Measurements from ENCODE around the gene AGPAT2.
A peak's percentile ranks its signal among the peaks of the same experiment; 100 is the strongest.
"Not testable (repeated sequence)": the region's sequence is repeated elsewhere in the genome, so short reads cannot be mapped to it uniquely, and the experiment has no call there.

The AGPAT2 gene

DNA sequence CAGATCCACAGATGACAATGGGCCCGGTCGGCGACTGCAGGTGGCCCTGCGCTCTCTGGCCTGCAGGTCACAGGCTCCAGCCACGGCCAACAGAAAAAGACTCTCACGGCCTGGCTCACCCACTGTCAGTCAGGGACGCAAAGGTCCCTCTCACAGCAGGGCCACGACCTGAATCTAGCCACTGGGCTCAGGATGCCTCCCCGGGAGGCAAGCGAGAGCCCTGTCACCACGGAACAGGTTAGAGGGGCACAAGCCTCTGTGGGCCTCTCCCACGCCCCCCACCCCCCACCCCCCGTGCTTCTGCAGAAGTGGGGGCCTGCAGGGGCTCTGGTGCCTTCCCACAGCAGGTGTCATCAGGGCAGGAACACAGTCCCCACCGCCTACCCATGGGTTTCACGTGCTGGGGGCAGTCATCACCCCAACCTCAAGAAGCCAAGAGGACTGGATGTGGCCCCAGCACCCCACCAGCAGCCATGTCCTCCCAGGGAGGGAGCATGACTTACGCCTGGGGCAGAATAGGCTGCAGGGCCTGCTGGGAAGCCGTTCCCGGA lies 41.8 kb downstream of the AGPAT2 start:
- peaks cover 8% of the 10 kb centered on the region for H3K4me1 Mint-ChIP-seq
- no peak overlapping the region for H3K27ac Mint-ChIP-seq
- H3K36me3 Mint-ChIP-seq = no peaks in the 10 kb centered on the region
- CTCF ChIA-PET = interaction anchor here (0.9 to 4.9 kb wide), 4 partner anchors 9 to 161 kb away, joined by 3 to 28 read pairs (median 4); no protein-coding TSS in a partner anchor
- H3K4me3 Mint-ChIP-seq = no peak overlapping the region
- DNase-seq = no peak
- peaks cover 89% of the 10 kb centered on the region for H3K27me3 Mint-ChIP-seq
- no peaks in the 10 kb centered on the region for H3K9me3 Mint-ChIP-seq

DNA sequence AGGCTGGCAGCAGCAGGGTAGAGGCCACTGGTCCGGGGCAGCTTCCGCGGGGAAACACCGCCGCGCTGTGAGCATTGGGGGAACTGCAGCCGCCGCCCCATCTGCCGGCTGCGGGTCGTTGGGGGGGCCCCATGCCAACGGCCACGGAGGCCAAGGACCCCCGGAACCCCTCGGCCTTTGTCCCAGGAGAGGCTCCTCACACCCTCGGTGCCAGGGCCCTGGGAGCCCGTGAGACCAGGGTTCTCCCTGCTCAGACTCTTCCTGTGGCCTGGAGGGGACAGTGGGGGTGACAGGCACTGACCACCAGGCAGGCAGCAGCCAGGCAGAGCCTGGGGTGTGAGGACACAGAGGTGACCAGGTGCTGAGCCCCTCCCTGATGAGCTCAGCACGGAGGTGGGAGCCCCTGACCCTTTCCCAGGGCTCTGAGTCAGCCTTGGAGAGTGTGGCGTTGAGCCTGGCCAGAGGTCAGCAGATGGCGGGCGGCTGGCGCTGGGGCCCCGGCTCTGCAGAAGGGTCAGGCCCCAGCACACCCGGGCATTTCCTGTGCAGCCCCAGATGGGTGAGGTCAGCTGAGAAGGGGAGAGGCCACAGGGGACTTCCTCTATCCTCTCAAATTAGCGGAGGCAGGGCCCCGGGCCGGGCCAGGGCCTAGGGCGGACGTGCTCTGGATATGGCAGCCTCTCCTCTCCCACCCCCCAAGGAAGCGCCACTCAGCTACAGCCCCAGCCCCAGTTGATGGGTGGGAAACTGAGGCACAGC lies 42.5 kb downstream of the AGPAT2 start:
- H3K4me1 Mint-ChIP-seq = peaks cover 8% of the 10 kb centered on the region
- CTCF ChIA-PET = interaction anchor here (0.9 to 4.9 kb wide), 6 partner anchors 8 to 159 kb away, joined by 3 to 28 read pairs (median 4); no protein-coding TSS in a partner anchor

GRCh38 chr9:136644343-136644592 lies 43.0 kb downstream of the AGPAT2 start:
- Mint-ChIP-seq H3K36me3 (no peaks in the 10 kb centered on the region), H3K4me1 (peaks cover 8% of the 10 kb centered on the region), H3K27ac (no peak overlapping the region), H3K27me3 (peaks cover 86% of the 10 kb centered on the region), H3K9me3 (no peaks in the 10 kb centered on the region), H3K4me3 (no peak overlapping the region)
- CTCF ChIA-PET = interaction anchor here (0.9 to 4.9 kb wide), 5 partner anchors 9 to 159 kb away, joined by 3 to 28 read pairs (median 4); no protein-coding TSS in a partner anchor
- DNase-seq = peak; percentile 87

More for the DNA sequence above, 42.5 kb downstream of the AGPAT2 start:
- Mint-ChIP-seq H3K36me3 (no peaks in the 10 kb centered on the region), H3K4me3 (no peak overlapping the region), H3K9me3 (no peaks in the 10 kb centered on the region), H3K27me3 (peaks cover 90% of the 10 kb centered on the region), H3K27ac (no peak overlapping the region)
- no peak for DNase-seq

GRCh38 chr9:136643596-136644342 lies 43.5 kb downstream of the AGPAT2 start:
- no peak for DNase-seq
- CTCF ChIA-PET = interaction anchor here (0.9 to 4.9 kb wide), 8 partner anchors 10 to 165 kb away, joined by 3 to 28 read pairs (median 3); no protein-coding TSS in a partner anchor
- Mint-ChIP-seq H3K4me1 (peaks cover 8% of the 10 kb centered on the region), H3K36me3 (no peaks in the 10 kb centered on the region), H3K4me3 (no peak overlapping the region), H3K27ac (no peak overlapping the region), H3K9me3 (no peaks in the 10 kb centered on the region), H3K27me3 (peaks cover 81% of the 10 kb centered on the region)

DNA sequence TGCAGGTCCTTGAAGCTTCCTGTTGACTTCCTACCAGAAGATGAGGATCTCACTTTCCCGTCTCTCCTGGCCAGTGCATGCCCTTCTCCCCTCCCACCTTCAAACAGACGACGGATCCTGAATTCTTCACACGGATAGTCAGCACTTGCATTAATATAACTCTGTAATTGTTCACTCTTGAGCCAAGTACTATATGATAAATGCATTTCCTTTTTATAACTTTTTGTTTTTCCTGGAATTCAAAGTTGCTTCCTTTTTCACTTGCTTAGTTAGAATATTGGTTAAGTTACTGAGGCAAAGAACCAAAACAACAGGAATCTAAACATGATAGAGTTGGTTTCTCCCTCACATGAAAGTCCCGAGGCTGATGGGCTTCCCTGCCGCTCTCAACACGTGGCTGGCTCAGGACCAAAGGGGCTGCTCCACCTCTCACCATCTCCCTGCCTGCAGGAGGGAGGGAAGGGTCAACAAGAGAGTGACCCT lies 44.8 kb downstream of the AGPAT2 start:
- Mint-ChIP-seq H3K9me3 (no peaks in the 10 kb centered on the region), H3K27ac (peak overlapping the region; percentile 77), H3K4me1 (peaks cover 8% of the 10 kb centered on the region), H3K27me3 (peaks cover 69% of the 10 kb centered on the region), H3K36me3 (no peaks in the 10 kb centered on the region), H3K4me3 (no peak overlapping the region)
- no peak for DNase-seq
- CTCF ChIA-PET = interaction anchor here (1.0 to 4.9 kb wide), 2 partner anchors 17 to 157 kb away, joined by 3 to 28 read pairs; no protein-coding TSS in a partner anchor

GRCh38 chr9:136640171-136641111 lies 46.8 kb downstream of the AGPAT2 start:
- Mint-ChIP-seq H3K27ac (no peak overlapping the region), H3K9me3 (no peaks in the 10 kb centered on the region), H3K4me3 (no peak overlapping the region), H3K36me3 (no peaks in the 10 kb centered on the region), H3K4me1 (peaks cover 8% of the 10 kb centered on the region), H3K27me3 (peaks cover 53% of the 10 kb centered on the region)
- no peak for DNase-seq
- CTCF ChIA-PET = interaction anchor here (1.6 to 4.9 kb wide), 3 partner anchors 12 to 155 kb away, joined by 3 to 28 read pairs (median 4); no protein-coding TSS in a partner anchor

DNA sequence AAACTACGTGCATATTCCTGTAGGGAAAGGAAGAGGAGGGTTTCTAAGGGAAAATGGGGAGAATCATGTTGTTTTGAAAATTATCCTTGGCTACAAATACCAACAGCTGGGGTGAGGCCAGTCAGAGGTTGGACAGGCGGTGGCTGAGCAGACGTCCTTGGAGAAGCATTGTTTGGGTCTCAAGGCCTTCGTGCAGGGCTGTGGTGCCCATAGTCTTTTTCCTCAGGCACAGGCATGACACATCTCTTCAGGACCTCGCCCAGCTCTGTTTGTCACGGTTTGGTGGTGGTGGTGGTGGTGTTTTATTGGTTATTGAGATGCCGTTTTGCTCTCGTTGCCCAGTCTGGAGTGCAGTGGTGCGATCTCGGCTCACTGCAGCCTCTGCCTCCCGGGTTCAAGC lies 52.4 kb downstream of the AGPAT2 start:
- Mint-ChIP-seq H3K27me3 (peaks cover 14% of the 10 kb centered on the region), H3K27ac (no peak overlapping the region), H3K4me3 (no peak overlapping the region), H3K4me1 (no peaks in the 10 kb centered on the region), H3K36me3 (no peaks in the 10 kb centered on the region), H3K9me3 (no peaks in the 10 kb centered on the region)
- DNase-seq = no peak
- CTCF ChIA-PET = interaction anchor here (0.7 kb wide), 1 partner anchor 149 kb away, joined by 4 read pairs; no protein-coding TSS in a partner anchor

- H3K27ac Mint-ChIP-seq, DNase-seq, H3K4me3 Mint-ChIP-seq, H3K9me3 Mint-ChIP-seq, H3K4me1 Mint-ChIP-seq, H3K36me3 Mint-ChIP-seq: not testable (repeated sequence)
- CTCF ChIA-PET = interaction anchor here (0.9 to 1.4 kb wide), 5 partner anchors 12 to 321 kb away, joined by 3 to 61 read pairs (median 4); no protein-coding TSS in a partner anchor
- H3K27me3 Mint-ChIP-seq = peaks cover 36% of the 10 kb centered on the region
Measured at GRCh38 chr9:136632491-136633106, 54.7 kb downstream of the AGPAT2 start.

GRCh38 chr9:136632072-136632471 lies 55.2 kb downstream of the AGPAT2 start:
- DNase-seq, H3K27ac Mint-ChIP-seq, H3K4me3 Mint-ChIP-seq, H3K9me3 Mint-ChIP-seq, H3K4me1 Mint-ChIP-seq, H3K36me3 Mint-ChIP-seq: not testable (repeated sequence)
- CTCF ChIA-PET = interaction anchor here (0.6 to 1.4 kb wide), 7 partner anchors 12 to 320 kb away, joined by 3 to 61 read pairs (median 3); no protein-coding TSS in a partner anchor
- H3K27me3 Mint-ChIP-seq = peaks cover 41% of the 10 kb centered on the region

DNA sequence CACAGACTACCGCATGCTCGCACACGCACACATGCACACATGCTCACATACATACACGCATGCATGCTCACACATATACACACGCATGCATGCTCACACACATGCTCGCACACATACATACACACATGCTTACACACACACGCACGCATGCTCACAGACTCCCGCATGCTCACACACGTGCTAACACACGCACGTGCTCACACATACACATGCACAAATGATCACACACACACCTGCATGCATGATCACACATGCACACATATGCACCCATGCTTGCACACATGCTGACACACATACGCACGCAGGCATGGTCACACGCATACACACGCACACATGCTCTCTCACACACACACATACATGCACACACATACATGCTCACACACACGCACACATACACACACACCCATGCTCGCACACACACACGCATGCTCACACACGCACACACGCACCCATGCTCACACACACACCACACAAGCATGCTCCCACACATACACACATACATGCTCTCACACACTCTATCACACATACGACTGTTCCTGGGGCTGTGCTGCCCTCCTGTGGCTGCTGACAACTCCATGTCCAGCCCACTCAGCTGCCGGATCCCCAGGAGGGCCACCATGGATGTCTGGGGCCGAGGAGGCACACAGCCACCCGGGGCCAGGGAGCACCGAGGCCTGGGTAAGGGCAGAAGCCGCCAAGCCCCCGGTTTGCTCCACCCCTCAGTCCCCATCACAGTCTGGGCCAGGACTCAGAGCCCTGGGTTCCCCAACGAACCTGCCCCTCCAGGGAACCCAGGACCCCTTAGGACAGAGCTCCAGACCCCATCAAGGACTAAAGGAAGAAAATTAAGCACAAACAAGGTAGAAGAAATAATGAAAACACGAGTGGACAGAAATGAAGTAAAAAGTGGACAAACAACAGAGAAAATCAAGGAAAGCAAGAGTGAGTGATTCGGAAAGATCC lies 55.9 kb downstream of the AGPAT2 start:
- Mint-ChIP-seq H3K4me3 (no peak overlapping the region), H3K36me3 (no peaks in the 10 kb centered on the region), H3K27ac (no peak overlapping the region), H3K27me3 (peaks cover 41% of the 10 kb centered on the region), H3K4me1 (no peaks in the 10 kb centered on the region), H3K9me3 (no peaks in the 10 kb centered on the region)
- CTCF ChIA-PET = interaction anchor here (0.6 to 1.4 kb wide), 7 partner anchors 13 to 320 kb away, joined by 3 to 61 read pairs (median 3); no protein-coding TSS in a partner anchor
- peak; percentile 86 for DNase-seq

DNA sequence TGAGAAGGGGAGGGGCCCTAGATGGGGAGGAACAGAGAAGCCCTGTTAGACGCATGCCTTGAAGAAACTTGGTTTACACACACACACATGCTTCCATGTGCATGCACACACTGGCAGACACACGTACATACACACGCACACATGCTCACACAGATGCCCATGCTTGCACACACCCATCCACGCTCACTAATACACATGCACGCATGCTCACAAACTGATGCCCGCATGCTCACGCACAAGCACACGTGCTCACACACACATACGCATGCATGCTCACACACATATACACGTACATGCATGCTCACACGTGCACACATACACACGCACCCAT lies 56.6 kb downstream of the AGPAT2 start:
- Mint-ChIP-seq H3K27me3 (peaks cover 44% of the 10 kb centered on the region), H3K27ac (no peak overlapping the region), H3K4me3 (no peak overlapping the region), H3K36me3 (no peaks in the 10 kb centered on the region), H3K4me1 (no peaks in the 10 kb centered on the region), H3K9me3 (no peaks in the 10 kb centered on the region)
- CTCF ChIA-PET = interaction anchor here (9.4 kb wide), 1 partner anchor 144 kb away, joined by 166 read pairs; no protein-coding TSS in a partner anchor
- no peak for DNase-seq

Data from activated naive CD4-positive, alpha-beta T cell treated with anti-CD3 and anti-CD28 coated beads, Interleukin-2, amount 10 ng/mL, durations not matched to agents 7 days and 5 days (primary cell).